B cell (primary cell): ENCODE measurements around the gene VSTM5. TPM values are rescaled to one million over a fixed set of nuclear protein-coding genes. Genes with fewer than 3 reads are reported as not detected.

Experiments used
- ATAC-seq: fragments of 200-7000 bp; cut with Tn5 transposase; one replicate; pipeline ENCODE4 v1.10.0; 2021; ENCODE audit warnings: low read depth, mild to moderate bottlenecking, moderate number of reproducible peaks, moderate library complexity
- CTCF ChIA-PET: fragments of 350-600 bp; sonication (Branson Sonifier 250); formaldehyde crosslinking; loops from one replicate; lab custom pipeline; 2021; ENCODE audit warnings: antibody characterized with exemption, inconsistent platforms; lab: Charles Lee
- POLR2A ChIA-PET: fragments of 350-600 bp; sonication (Branson Sonifier 250); formaldehyde crosslinking; loops from one replicate; lab custom pipeline; 2021; ENCODE audit warnings: antibody characterized with exemption; lab: Charles Lee
- DNase-seq: peaks from one replicate; pipeline ENCODE4 v3.0.0; 2013
- H2AFZ ChIP-seq: 2 replicates; pipeline ENCODE4 v1.6.1; 2012; ENCODE audit warnings: mild to moderate bottlenecking, low read depth, low read length; ENCODE audit not compliant: insufficient read depth, poor library complexity, severe bottlenecking
- H3K27ac ChIP-seq, 2 donors: 1 replicate in 1 of 2; 2 replicates in 1 of 2; pipeline ENCODE4 v1.5.1; 2012 to 2013; ENCODE audit warnings: low read length in 2 of 2, mild to moderate bottlenecking in 2 of 2, moderate library complexity in 1 of 2
- H3K27me3 ChIP-seq, 4 experiments: fragments of 200-600 bp in 1 of 4; sonication (generic) in 1 of 4; replicated peaks in 1 of 4; 1 replicate in 2 of 4; 2 replicates in 2 of 4; pipeline versions ENCODE4 v1.6.1 to v1.7.0; 2013 to 2016; ENCODE audit warnings: low read length in 3 of 4, mild to moderate bottlenecking in 2 of 4, mixed read lengths in 1 of 4, moderate library complexity in 1 of 4; ENCODE audit not compliant: insufficient read depth in 4 of 4, control insufficient read depth in 3 of 4; ENCODE audit errors: control extremely low read depth in 1 of 4
- H3K36me3 ChIP-seq, 2 experiments: replicated peaks in 1 of 2; 1 replicate in 1 of 2; 2 replicates in 1 of 2; pipeline versions ENCODE4 v1.6.1 to v1.7.1; 2013; ENCODE audit warnings: low read length in 1 of 2; ENCODE audit not compliant: insufficient read depth in 2 of 2, control insufficient read depth in 1 of 2; ENCODE audit errors: control extremely low read depth in 1 of 2, extremely low read depth in 1 of 2
- H3K4me1 ChIP-seq, 2 donors: fragments of 200-600 bp in 1 of 2; sonication (generic) in 1 of 2; 1 replicate in 1 of 2; 2 replicates in 1 of 2; pipeline versions ENCODE4 v1.5.1 to v1.6.1; 2013 to 2017; ENCODE audit warnings: low read length in 2 of 2; ENCODE audit not compliant: control insufficient read depth in 2 of 2, insufficient read depth in 2 of 2
- H3K4me2 ChIP-seq: replicated peaks from 2 replicates; pipeline ENCODE3; 2012; ENCODE audit warnings: mild to moderate bottlenecking, low read depth, low read length; ENCODE audit not compliant: poor library complexity, severe bottlenecking
- H3K4me3 ChIP-seq, 5 experiments: fragments of 200-600 bp in 1 of 5; sonication (generic) in 1 of 5; 1 replicate in 3 of 5; 2 replicates in 2 of 5; pipeline versions ENCODE4 v1.5.1 to v1.7.0; 2011 to 2016; ENCODE audit warnings: low read length in 4 of 5, mild to moderate bottlenecking in 4 of 5, low read depth in 2 of 5, control low read depth in 1 of 5, moderate library complexity in 1 of 5; ENCODE audit not compliant: insufficient read depth in 1 of 5; ENCODE audit errors: control extremely low read depth in 1 of 5, extremely low read depth in 1 of 5
- H3K79me2 ChIP-seq: fragments of 200-600 bp; sonication (generic); one replicate; pipeline ENCODE4 v1.6.0; 2016; ENCODE audit warnings: low read length; ENCODE audit not compliant: control insufficient read depth, insufficient read depth
- H3K9ac ChIP-seq: fragments of 200-600 bp; sonication (generic); 2 replicates; pipeline ENCODE4 v1.6.1; 2017; ENCODE audit warnings: mild to moderate bottlenecking, low read length, moderate library complexity
- H3K9me3 ChIP-seq, 3 donors: one replicate each; pipeline versions ENCODE4 v1.6.1 to v1.7.1; 2013; ENCODE audit warnings: low read length in 2 of 3; ENCODE audit not compliant: control insufficient read depth in 2 of 3, insufficient read depth in 1 of 3; ENCODE audit errors: control extremely low read depth in 1 of 3
- H4K20me1 ChIP-seq: 2 replicates; pipeline ENCODE4 v1.6.0; 2012; ENCODE audit warnings: mild to moderate bottlenecking, low read length; ENCODE audit not compliant: insufficient read depth, control insufficient read depth, poor library complexity, severe bottlenecking
- H3K27ac Mint-ChIP-seq: one replicate; pipeline ENCODE4 v1.8.0; 2021; ENCODE audit warnings: mixed read lengths
- H3K27me3 Mint-ChIP-seq: one replicate; pipeline ENCODE4 v1.8.0; 2021; ENCODE audit warnings: mixed read lengths
- H3K4me1 Mint-ChIP-seq: one replicate; pipeline ENCODE4 v1.8.0; 2021; ENCODE audit warnings: mixed read lengths
- H3K4me3 Mint-ChIP-seq: one replicate; pipeline ENCODE4 v1.8.0; 2021; ENCODE audit warnings: mixed read lengths
- H3K9me3 Mint-ChIP-seq: one replicate; pipeline ENCODE4 v1.8.0; 2022; ENCODE audit warnings: mixed read lengths; ENCODE audit not compliant: insufficient read depth
- EZH2 ChIP-seq: IDR thresholded peaks from 2 replicates; pipeline ENCODE4 v1.6.1; 2012; ENCODE audit warnings: borderline replicate concordance, low read depth, mild to moderate bottlenecking, moderate library complexity, low read length; ENCODE audit not compliant: insufficient read depth, poor library complexity, severe bottlenecking
- WGBS: methylation state at CpG from one replicate; pipeline ENCODE4 v1.1.5; 2013; ENCODE audit warnings: missing lambda C conversion rate; ENCODE audit not compliant: insufficient coverage; 5-methylcytosine and 5-hydroxymethylcytosine counted together
- intact Hi-C: fragments of 100-400 bp; cut with micrococcal nuclease; formaldehyde crosslinking; loops from one replicate; pipeline ENCODE4 v1.10.0; 2022
- polyA plus RNA-seq: library from polyadenylated mRNA; depleted of rRNA; stranded (reverse); fragments of >200 nt; gene quantifications from 2 replicates; pipeline ENCODE4 v1.2.3, GENCODE V29; 2012
- total RNA-seq, 2 donors: library from RNA; stranded (reverse); fragments of 120-200 nt in 1 of 2; gene quantifications; 1 replicate in 1 of 2; 2 replicates in 1 of 2; pipeline versions ENCODE4 v1.2.3 to v1.2.4, GENCODE V29; 2013 to 2022
- TF ChIP-seq, protein P1 (sequence below): fragments of 200-600 bp; IDR thresholded peaks from one replicate; pipeline ENCODE4 v1.8.0; 2022; ENCODE audit warnings: antibody characterized with exemption, mild to moderate bottlenecking

The VSTM5 gene
- total and polyA plus RNA-seq, 2 donors (not counting 1 experiment from before 2014, with no cell fraction given), result not detected

DNA sequence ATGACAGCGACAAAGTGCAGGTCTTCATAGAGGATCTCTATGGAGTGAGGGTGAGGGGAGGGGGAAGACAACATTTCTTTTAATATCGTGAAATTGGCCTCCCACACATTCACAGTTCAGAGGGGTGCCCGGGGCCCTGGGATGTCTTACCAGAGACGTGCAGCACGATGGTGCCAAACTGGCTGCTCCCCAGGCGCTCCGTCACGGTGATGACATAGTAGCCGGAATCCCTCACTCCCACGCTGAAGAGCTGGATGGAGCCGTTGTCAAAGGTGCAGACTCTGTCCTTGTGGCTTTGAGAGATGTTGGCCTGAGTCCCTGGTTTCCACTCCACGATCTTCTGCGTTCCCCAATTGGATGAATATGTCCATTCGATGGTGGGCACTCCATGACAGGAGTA is 29.6 kb downstream of the VSTM5 start:
- no peak overlapping the region for H3K9ac ChIP-seq
- POLR2A ChIA-PET, result no interaction called here
- no peak overlapping the region for H3K4me3 Mint-ChIP-seq
- peaks cover 5% of the 10 kb centered on the region for H3K27me3 Mint-ChIP-seq
- no peak for DNase-seq
- H3K4me2 ChIP-seq, result no peak overlapping the region
- H2AFZ ChIP-seq, result no peak overlapping the region
- H3K27ac Mint-ChIP-seq, result no peak overlapping the region
- H3K79me2 ChIP-seq, result no peaks in the 10 kb centered on the region
- H3K4me3 ChIP-seq, result no peak overlapping the region
- no peaks in the 10 kb centered on the region for H3K4me1 Mint-ChIP-seq
- H3K27me3 ChIP-seq, result no peaks in the 10 kb centered on the region
- H3K4me1 ChIP-seq, result no peaks in the 10 kb centered on the region
- 98% methylated on average over 11 of the region's 14 CpGs for WGBS
- CTCF ChIA-PET, result no interaction called here
- no peak overlapping the region for H3K27ac ChIP-seq
- no peaks in the 10 kb centered on the region for H3K9me3 Mint-ChIP-seq
- no peaks in the 10 kb centered on the region for H4K20me1 ChIP-seq
- intact Hi-C loops, result no loop called here
- TF ChIP-seq, protein P1, sequence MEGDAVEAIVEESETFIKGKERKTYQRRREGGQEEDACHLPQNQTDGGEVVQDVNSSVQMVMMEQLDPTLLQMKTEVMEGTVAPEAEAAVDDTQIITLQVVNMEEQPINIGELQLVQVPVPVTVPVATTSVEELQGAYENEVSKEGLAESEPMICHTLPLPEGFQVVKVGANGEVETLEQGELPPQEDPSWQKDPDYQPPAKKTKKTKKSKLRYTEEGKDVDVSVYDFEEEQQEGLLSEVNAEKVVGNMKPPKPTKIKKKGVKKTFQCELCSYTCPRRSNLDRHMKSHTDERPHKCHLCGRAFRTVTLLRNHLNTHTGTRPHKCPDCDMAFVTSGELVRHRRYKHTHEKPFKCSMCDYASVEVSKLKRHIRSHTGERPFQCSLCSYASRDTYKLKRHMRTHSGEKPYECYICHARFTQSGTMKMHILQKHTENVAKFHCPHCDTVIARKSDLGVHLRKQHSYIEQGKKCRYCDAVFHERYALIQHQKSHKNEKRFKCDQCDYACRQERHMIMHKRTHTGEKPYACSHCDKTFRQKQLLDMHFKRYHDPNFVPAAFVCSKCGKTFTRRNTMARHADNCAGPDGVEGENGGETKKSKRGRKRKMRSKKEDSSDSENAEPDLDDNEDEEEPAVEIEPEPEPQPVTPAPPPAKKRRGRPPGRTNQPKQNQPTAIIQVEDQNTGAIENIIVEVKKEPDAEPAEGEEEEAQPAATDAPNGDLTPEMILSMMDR, result no peak
- TF ChIP-seq EZH2, result no peak
- ATAC-seq, result no peak
- no peaks in the 10 kb centered on the region for H3K36me3 ChIP-seq
- H3K9me3 ChIP-seq, result no peaks in the 10 kb centered on the region

DNA sequence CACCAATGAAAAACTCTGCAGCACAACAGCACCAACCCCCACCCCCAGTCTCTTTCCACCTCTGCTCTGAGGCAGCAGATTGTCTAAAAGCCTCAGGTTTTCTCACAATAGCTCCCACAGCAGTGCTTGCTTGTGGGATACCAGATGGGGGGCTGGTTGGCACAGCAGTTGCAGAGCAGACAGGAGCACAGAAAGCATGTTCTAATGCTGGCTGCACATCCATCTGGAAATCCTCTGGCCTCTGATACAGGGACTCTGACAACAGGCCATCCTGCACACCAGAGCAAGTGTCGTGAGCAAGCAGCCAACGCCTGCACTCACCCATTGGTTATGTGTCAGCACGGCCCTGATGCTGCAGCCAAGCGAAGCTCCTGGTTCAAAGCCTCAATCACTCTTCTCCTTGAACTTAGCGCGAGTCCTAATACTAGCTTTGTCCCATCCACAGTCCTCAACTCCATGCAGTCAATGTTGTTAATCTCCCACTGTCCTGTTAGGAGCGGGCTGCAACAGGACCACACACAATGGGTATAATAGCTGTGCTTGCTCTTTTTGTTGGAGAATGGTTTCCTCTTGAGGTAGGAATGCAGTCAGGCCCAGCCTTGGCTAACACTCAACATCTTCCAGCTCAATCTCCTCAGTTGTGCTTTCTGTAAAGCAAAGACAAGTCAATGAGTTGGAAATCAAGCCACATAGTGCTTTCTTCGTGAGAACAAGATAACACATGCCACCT is 30.3 kb downstream of the VSTM5 start:
- Histone ChIP-seq H3K4me3 (no peak overlapping the region), H3K4me1 (no peaks in the 10 kb centered on the region), H3K4me2 (no peak overlapping the region), H3K27me3 (no peaks in the 10 kb centered on the region), H3K27ac (no peak overlapping the region), H3K79me2 (no peaks in the 10 kb centered on the region), H3K36me3 (peaks cover 0 to 7% of the 10 kb centered on the region in 2 experiments), H3K9me3 (no peaks in the 10 kb centered on the region), H3K9ac (no peak overlapping the region), H2AFZ (no peak overlapping the region), H4K20me1 (no peaks in the 10 kb centered on the region)
- no peak for DNase-seq
- Mint-ChIP-seq H3K27me3 (no peaks in the 10 kb centered on the region), H3K27ac (no peak overlapping the region), H3K9me3 (no peaks in the 10 kb centered on the region), H3K4me1 (no peaks in the 10 kb centered on the region), H3K4me3 (no peak overlapping the region)
- WGBS, result 96% methylated on average over 7 of the region's 8 CpGs
- intact Hi-C loops, result no loop called here
- POLR2A ChIA-PET, result no interaction called here
- TF ChIP-seq, protein P1, result no peak
- TF ChIP-seq EZH2, result no peak
- no peak for ATAC-seq
- CTCF ChIA-PET, result no interaction called here
